H9 (cell line): Measurements from ENCODE around the gene CLMN. TPM values are rescaled to one million over a fixed set of nuclear protein-coding genes. Genes with fewer than 3 reads are reported as not detected.

ENCODE experiments used
- DNase-seq: peaks from one replicate; pipeline ENCODE4 v3.0.0-alpha.2; 2017
- H2AFZ ChIP-seq: one replicate; pipeline ENCODE4 v1.6.1; 2013; ENCODE audit warnings: mild to moderate bottlenecking, low read length, control low read depth, moderate library complexity
- H2AK5ac ChIP-seq: 2 replicates; pipeline ENCODE4 v1.6.1; 2013; ENCODE audit warnings: low read length, control low read depth, mixed read lengths; ENCODE audit not compliant: insufficient read length
- H2BK120ac ChIP-seq: one replicate; pipeline ENCODE4 v1.6.1; 2013; ENCODE audit warnings: low read depth, mild to moderate bottlenecking, low read length, control low read depth, inconsistent platforms; ENCODE audit not compliant: poor library complexity, severe bottlenecking
- H2BK12ac ChIP-seq: 2 replicates; pipeline ENCODE4 v1.6.1; 2013; ENCODE audit warnings: low read length, control low read depth, mixed read lengths, low read depth; ENCODE audit not compliant: insufficient read length
- H2BK15ac ChIP-seq: 2 replicates; pipeline ENCODE4 v1.6.1; 2013; ENCODE audit warnings: low read depth, low read length, control low read depth
- H2BK20ac ChIP-seq: one replicate; pipeline ENCODE4 v1.6.1; 2013; ENCODE audit warnings: low read depth, mild to moderate bottlenecking, low read length, control low read depth, inconsistent platforms; ENCODE audit not compliant: poor library complexity, severe bottlenecking
- H2BK5ac ChIP-seq: 2 replicates; pipeline ENCODE4 v1.6.1; 2013; ENCODE audit warnings: low read length, control low read depth, mixed read lengths; ENCODE audit not compliant: insufficient read length
- H3K14ac ChIP-seq: 2 replicates; pipeline ENCODE4 v1.6.1; 2013; ENCODE audit warnings: low read length, control low read depth; ENCODE audit not compliant: insufficient read depth
- H3K18ac ChIP-seq: 2 replicates; pipeline ENCODE4 v1.6.1; 2013; ENCODE audit warnings: low read depth, mild to moderate bottlenecking, mixed read lengths, low read length, control low read depth; ENCODE audit not compliant: insufficient read length
- H3K23ac ChIP-seq: 2 replicates; pipeline ENCODE4 v1.6.1; 2013; ENCODE audit warnings: low read length, control low read depth, mixed read lengths, low read depth; ENCODE audit not compliant: insufficient read length
- H3K23me2 ChIP-seq: 2 replicates; pipeline ENCODE4 v1.6.1; 2013; ENCODE audit warnings: low read depth, mild to moderate bottlenecking, mixed read lengths, low read length, control low read depth; ENCODE audit not compliant: insufficient read length, poor library complexity, severe bottlenecking
- H3K27ac ChIP-seq: 2 replicates; pipeline ENCODE4 v1.5.1; 2013; ENCODE audit warnings: low read length, control low read depth, mixed read lengths, low read depth; ENCODE audit not compliant: insufficient read length
- H3K27me3 ChIP-seq: 2 replicates; pipeline ENCODE4 v1.6.1; 2013; ENCODE audit warnings: low read length, control low read depth, inconsistent platforms; ENCODE audit not compliant: insufficient read depth
- H3K4ac ChIP-seq: 2 replicates; pipeline ENCODE4 v1.6.1; 2013; ENCODE audit warnings: low read depth, mild to moderate bottlenecking, control low read depth, inconsistent platforms, low read length, moderate library complexity
- H3K4me1 ChIP-seq: 2 replicates; pipeline ENCODE4 v1.6.1; 2013; ENCODE audit warnings: low read length, control low read depth, inconsistent platforms; ENCODE audit not compliant: insufficient read depth
- H3K4me2 ChIP-seq: 2 replicates; pipeline ENCODE4 v1.6.1; 2013; ENCODE audit warnings: low read length, control low read depth, mixed read lengths; ENCODE audit not compliant: insufficient read length, insufficient read depth
- H3K56ac ChIP-seq: 2 replicates; pipeline ENCODE4 v1.6.1; 2013; ENCODE audit warnings: low read depth, mild to moderate bottlenecking, mixed read lengths, low read length, control low read depth; ENCODE audit not compliant: insufficient read length
- H3K79me1 ChIP-seq: 2 replicates; pipeline ENCODE4 v1.6.1; 2013; ENCODE audit warnings: low read depth, mild to moderate bottlenecking, moderate library complexity, low read length, control low read depth, inconsistent platforms; ENCODE audit not compliant: insufficient read depth, poor library complexity, severe bottlenecking
- H3K79me2 ChIP-seq: 2 replicates; pipeline ENCODE4 v1.6.1; 2013; ENCODE audit warnings: low read length, control low read depth, inconsistent platforms; ENCODE audit not compliant: insufficient read depth
- H3K9ac ChIP-seq: 2 replicates; pipeline ENCODE4 v1.6.1; 2013; ENCODE audit warnings: low read length, control low read depth, mixed read lengths; ENCODE audit not compliant: insufficient read length; ENCODE audit errors: extremely low read depth
- H3K9me3 ChIP-seq: one replicate; pipeline ENCODE4 v1.6.1; 2013; ENCODE audit warnings: low read depth, low read length, inconsistent platforms; ENCODE audit not compliant: control insufficient read depth
- H3T11ph ChIP-seq: one replicate; pipeline ENCODE4 v1.6.1; 2013; ENCODE audit warnings: mild to moderate bottlenecking, low read length, control low read depth, inconsistent platforms
- H4K20me1 ChIP-seq: one replicate; pipeline ENCODE4 v1.6.1; 2013; ENCODE audit not compliant: control insufficient read depth, insufficient read length, insufficient read depth
- H4K5ac ChIP-seq: 2 replicates; pipeline ENCODE4 v1.6.1; 2013; ENCODE audit warnings: low read depth, mild to moderate bottlenecking, mixed read lengths, low read length, control low read depth; ENCODE audit not compliant: insufficient read length
- H4K8ac ChIP-seq: replicated peaks from 2 replicates; pipeline ENCODE4 v1.6.1; 2013; ENCODE audit warnings: low read length, control low read depth, mixed read lengths, low read depth; ENCODE audit not compliant: insufficient read length
- H4K91ac ChIP-seq: 2 replicates; pipeline ENCODE4 v1.6.1; 2013; ENCODE audit warnings: low read depth, mild to moderate bottlenecking, moderate library complexity, mixed read lengths, low read length, control low read depth; ENCODE audit not compliant: insufficient read length
- H3K27ac Mint-ChIP-seq, 3 experiments: 2 replicates in 2 of 3; 3 replicates in 1 of 3; pipeline ENCODE4 v1.8.0; 2020 to 2021; ENCODE audit warnings: mixed read lengths in 3 of 3, mild to moderate bottlenecking in 1 of 3, moderate library complexity in 1 of 3
- H3K27me3 Mint-ChIP-seq: 2 replicates; pipeline ENCODE4 v1.8.0; 2021; ENCODE audit warnings: low read depth, mild to moderate bottlenecking, moderate library complexity, mixed read lengths
- H3K36me3 Mint-ChIP-seq, 3 experiments: 2 replicates in 2 of 3; 3 replicates in 1 of 3; pipeline ENCODE4 v1.8.0; 2020 to 2021; ENCODE audit warnings: low read depth in 3 of 3, mixed read lengths in 3 of 3; ENCODE audit not compliant: insufficient read depth in 1 of 3
- H3K4me1 Mint-ChIP-seq, 2 experiments: 2 replicates each; pipeline ENCODE4 v1.8.0; 2020; ENCODE audit warnings: mixed read lengths in 2 of 2
- H3K4me3 Mint-ChIP-seq, 2 experiments: 2 replicates in 1 of 2; 3 replicates in 1 of 2; pipeline ENCODE4 v1.8.0; 2020 to 2021; ENCODE audit warnings: mild to moderate bottlenecking in 2 of 2, mixed read lengths in 2 of 2, moderate library complexity in 1 of 2
- H3K9me3 Mint-ChIP-seq, 2 experiments: 2 replicates in 1 of 2; 3 replicates in 1 of 2; pipeline ENCODE4 v1.8.0; 2020; ENCODE audit warnings: mild to moderate bottlenecking in 2 of 2, mixed read lengths in 2 of 2, moderate library complexity in 1 of 2
- CTCF ChIP-seq: fragments of 200-600 bp; sonication (generic); conservative IDR thresholded peaks from 3 replicates; pipeline ENCODE4 v1.8.0; 2021; ENCODE audit warnings: antibody characterized with exemption, mild to moderate bottlenecking
- WGBS: extraction: QIAGEN DNeasy Blood & Tissue Kit; methylation state at CpG from one replicate; pipeline ENCODE4 v1.1.7; 2013; ENCODE audit warnings: missing lambda C conversion rate, low lambda C conversion rate, mixed read lengths; ENCODE audit not compliant: insufficient read length; ENCODE audit errors: extremely low coverage; 5-methylcytosine and 5-hydroxymethylcytosine counted together
- total RNA-seq: library from RNA; stranded (reverse); gene quantifications from 2 replicates; pipeline ENCODE4 v1.2.1, GENCODE V29; 2021

CLMN gene
- total RNA-seq, 1 experiment from 2014 or later = 7.6 TPM

- H3K14ac ChIP-seq = no peak overlapping the region
- no peak overlapping the region for H3K23ac ChIP-seq
- no peak overlapping the region for H3K9ac ChIP-seq
- H3K27me3 ChIP-seq = no peaks in the 10 kb centered on the region
- H3K4ac ChIP-seq = no peak overlapping the region
- H3K4me2 ChIP-seq = no peak overlapping the region
- WGBS = no CpG with 5 or more reads among the region's 3 CpGs
- Mint-ChIP-seq H3K4me1 (peaks cover 8 to 16% of the 10 kb centered on the region in 2 experiments), H3K9me3 (peaks cover 8 to 13% of the 10 kb centered on the region in 2 experiments), H3K27me3 (peaks cover 4% of the 10 kb centered on the region), H3K27ac (peak overlapping the region in 1 of 3 experiments; percentile 42; a peak in 1 of 7 replicates), H3K4me3 (no peak overlapping the region), H3K36me3 (peaks cover 0 to 6% (median 6%) of the 10 kb centered on the region in 3 experiments; a peak in 5 of 7 replicates)
- no peak overlapping the region for H4K91ac ChIP-seq
- H3K18ac ChIP-seq = no peak overlapping the region
- no peak overlapping the region for H2BK12ac ChIP-seq
- TF ChIP-seq CTCF = no peak
- DNase-seq = no peak
- H2BK20ac ChIP-seq = no peak overlapping the region
- no peaks in the 10 kb centered on the region for H3K9me3 ChIP-seq
- H2BK120ac ChIP-seq = no peak overlapping the region
- no peaks in the 10 kb centered on the region for H3K23me2 ChIP-seq
- no peak overlapping the region for H4K8ac ChIP-seq
- no peak overlapping the region for H4K5ac ChIP-seq
- H2BK15ac ChIP-seq = no peak overlapping the region
- no peak overlapping the region for H2AFZ ChIP-seq
- H3K56ac ChIP-seq = no peak overlapping the region
- H2BK5ac ChIP-seq = no peak overlapping the region
- H3T11ph ChIP-seq = no peak overlapping the region
- H3K79me1 ChIP-seq = no peaks in the 10 kb centered on the region
- H3K79me2 ChIP-seq = no peaks in the 10 kb centered on the region
- no peak overlapping the region for H2AK5ac ChIP-seq
- no peaks in the 10 kb centered on the region for H3K4me1 ChIP-seq
- H3K27ac ChIP-seq = no peak overlapping the region
- no peaks in the 10 kb centered on the region for H4K20me1 ChIP-seq
Observed at GRCh38 chr14:95355422-95355821, 35.7 kb upstream of the CLMN start.
